Thyroid gland (tissue), 4 donors: Measurements from ENCODE around the gene WDR93. TPM values are rescaled to one million over a fixed set of nuclear protein-coding genes. Genes with fewer than 3 reads are reported as not detected.

ENCODE experiments used
- DNase-seq, 2 donors: peaks; one replicate each; pipeline ENCODE4 v3.0.0-alpha.2; 2019
- H3K27ac ChIP-seq, 3 donors: fragments of 200-600 bp; sonication (generic); 1 replicate in 2 of 3; 2 replicates in 1 of 3; pipeline ENCODE4 v1.5.1; 2016 to 2019; ENCODE audit warnings: mild to moderate bottlenecking in 1 of 3, moderate library complexity in 1 of 3
- H3K27me3 ChIP-seq: fragments of 200-600 bp; sonication (generic); one replicate; pipeline ENCODE4 v1.5.1; 2019
- H3K36me3 ChIP-seq, 2 donors: fragments of 200-600 bp; sonication (generic); one replicate each; pipeline ENCODE4 v1.5.1; 2016 to 2019
- H3K4me1 ChIP-seq, 2 donors: fragments of 200-600 bp; sonication (generic); one replicate each; pipeline ENCODE4 v1.5.1; 2017 to 2019
- H3K4me3 ChIP-seq, 3 donors: fragments of 200-600 bp; sonication (generic); replicated peaks in 1 of 3; 1 replicate in 2 of 3; 2 replicates in 1 of 3; pipeline ENCODE4 v1.5.1; 2016; ENCODE audit warnings: mild to moderate bottlenecking in 1 of 3
- H3K9me3 ChIP-seq: fragments of 200-600 bp; sonication (generic); one replicate; pipeline ENCODE4 v1.5.1; 2017
- POLR2A ChIP-seq, 2 donors: fragments of 450-650 bp; IDR thresholded peaks; one replicate each; pipeline ENCODE4 v1.6.1; 2017; ENCODE audit warnings: antibody characterized with exemption in 2 of 2, mild to moderate bottlenecking in 2 of 2, moderate library complexity in 1 of 2
- WGBS, 2 donors: methylation state at CpG; one replicate each; pipeline ENCODE4 v1.1.5; 2017; 5-methylcytosine and 5-hydroxymethylcytosine counted together
- intact Hi-C: fragments of 100-400 bp; cut with DNase I; formaldehyde crosslinking; loops from one replicate; pipeline ENCODE4 v1.15.1; 2023
- small RNA-seq: library from RNA; depleted of rRNA; stranded (forward); fragments of <200 nt; gene quantifications from one replicate; pipeline ENCODE3, GENCODE V24; 2016
- total RNA-seq, 4 donors: library from RNA; depleted of rRNA; stranded (reverse); fragments of >200 nt; gene quantifications; one replicate each; pipeline ENCODE4 v1.2.3, GENCODE V29; 2016
- TF ChIP-seq, protein P1 (sequence below), 6 experiments: fragments of 200-600 bp in 3 of 6; fragments of 450-650 bp in 3 of 6; sonication (generic) in 3 of 6; IDR thresholded peaks; one replicate each; pipeline ENCODE4 v1.5.1; 2016 to 2019; ENCODE audit warnings: antibody characterized with exemption in 6 of 6, mild to moderate bottlenecking in 2 of 6, inconsistent platforms in 1 of 6, moderate library complexity in 1 of 6

The WDR93 gene
- total RNA-seq, 4 donors from 2014 or later = 1.1 to 2.3 (median 2.3) TPM

GRCh38 chr15:89790206-89790605 lies 99.6 kb downstream of the WDR93 start:
- intact Hi-C loops = no loop called here
- TF ChIP-seq, protein P1, sequence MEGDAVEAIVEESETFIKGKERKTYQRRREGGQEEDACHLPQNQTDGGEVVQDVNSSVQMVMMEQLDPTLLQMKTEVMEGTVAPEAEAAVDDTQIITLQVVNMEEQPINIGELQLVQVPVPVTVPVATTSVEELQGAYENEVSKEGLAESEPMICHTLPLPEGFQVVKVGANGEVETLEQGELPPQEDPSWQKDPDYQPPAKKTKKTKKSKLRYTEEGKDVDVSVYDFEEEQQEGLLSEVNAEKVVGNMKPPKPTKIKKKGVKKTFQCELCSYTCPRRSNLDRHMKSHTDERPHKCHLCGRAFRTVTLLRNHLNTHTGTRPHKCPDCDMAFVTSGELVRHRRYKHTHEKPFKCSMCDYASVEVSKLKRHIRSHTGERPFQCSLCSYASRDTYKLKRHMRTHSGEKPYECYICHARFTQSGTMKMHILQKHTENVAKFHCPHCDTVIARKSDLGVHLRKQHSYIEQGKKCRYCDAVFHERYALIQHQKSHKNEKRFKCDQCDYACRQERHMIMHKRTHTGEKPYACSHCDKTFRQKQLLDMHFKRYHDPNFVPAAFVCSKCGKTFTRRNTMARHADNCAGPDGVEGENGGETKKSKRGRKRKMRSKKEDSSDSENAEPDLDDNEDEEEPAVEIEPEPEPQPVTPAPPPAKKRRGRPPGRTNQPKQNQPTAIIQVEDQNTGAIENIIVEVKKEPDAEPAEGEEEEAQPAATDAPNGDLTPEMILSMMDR (IDR thresholded peaks at IDR 0.05) = no peak
- no peak for TF ChIP-seq POLR2A (IDR thresholded peaks at IDR 0.05)
- no peak overlapping the region for H3K27ac ChIP-seq
- H3K9me3 ChIP-seq = no peaks in the 10 kb centered on the region
- H3K4me1 ChIP-seq = peaks cover 3 to 14% of the 10 kb centered on the region in 2 donors
- WGBS, 2 donors = 81 to 84% methylated on average over 10 of the region's 10 CpGs
- no peaks in the 10 kb centered on the region for H3K36me3 ChIP-seq
- DNase-seq = no peak
- no peaks in the 10 kb centered on the region for H3K27me3 ChIP-seq
- H3K4me3 ChIP-seq = no peak overlapping the region

GRCh38 chr15:89790661-89791060 lies 100.0 kb downstream of the WDR93 start:
- H3K27ac ChIP-seq = no peak overlapping the region
- peaks cover 6 to 14% of the 10 kb centered on the region in 2 donors for H3K4me1 ChIP-seq
- H3K27me3 ChIP-seq = no peaks in the 10 kb centered on the region
- TF ChIP-seq, protein P1 (IDR thresholded peaks at IDR 0.05) = no peak
- TF ChIP-seq POLR2A (IDR thresholded peaks at IDR 0.05) = no peak
- H3K36me3 ChIP-seq = no peaks in the 10 kb centered on the region
- no peaks in the 10 kb centered on the region for H3K9me3 ChIP-seq
- DNase-seq = no peak
- intact Hi-C loops = no loop called here
- H3K4me3 ChIP-seq = no peak overlapping the region
- WGBS, 2 donors = 90 to 91% methylated on average over 16 of the region's 16 CpGs

- no peak for DNase-seq
- Histone ChIP-seq H3K27me3 (no peaks in the 10 kb centered on the region), H3K9me3 (no peaks in the 10 kb centered on the region), H3K27ac (no peak overlapping the region), H3K36me3 (no peaks in the 10 kb centered on the region), H3K4me1 (peaks cover 6 to 15% of the 10 kb centered on the region in 2 donors), H3K4me3 (no peak overlapping the region)
- intact Hi-C loops = no loop called here
- TF ChIP-seq, protein P1 (IDR thresholded peaks at IDR 0.05) = no peak
- no peak for TF ChIP-seq POLR2A (IDR thresholded peaks at IDR 0.05)
- 95 to 96% methylated on average over 22 of the region's 22 CpGs for WGBS, 2 donors
Observed at GRCh38 chr15:89792106-89792805, 101.6 kb downstream of the WDR93 start.

Small RNA genes within 50 kb of the gene (small RNA-seq; reads per million reads assigned to genes)
- not detected for gene RNU6-132P

Other genes starting within 250 kb of the WDR93 start
- gene RHCG, start 194.2 kb upstream of the WDR93 start, total RNA-seq = not detected
- under 1 TPM in 2 of 4 donors, not detected in 2; under 0.01 to 0.21 TPM for gene TICRR, start 115.3 kb upstream of the WDR93 start, total RNA-seq
- gene KIF7, start 35.3 kb upstream of the WDR93 start, total RNA-seq = 10 to 100 TPM in 1 of 4 donors, 1 to 10 TPM in 3; 6.8 to 10.1 (median 8.3) TPM
- gene PLIN1, start 11.4 kb upstream of the WDR93 start, total RNA-seq = 1 to 10 TPM; 3.3 to 9.9 (median 6.0) TPM
- 10 to 100 TPM; 17.4 to 39.5 (median 20.6) TPM for gene PEX11A, start 57 bp upstream of the WDR93 start, total RNA-seq
- 1 to 10 TPM in 3 of 4 donors, not detected in 1; 1.9 to 2.6 (median 2.1) TPM for gene MESP1, start 60.4 kb downstream of the WDR93 start, total RNA-seq
- gene MESP2, start 85.5 kb downstream of the WDR93 start, total RNA-seq = under 1 TPM in 2 of 4 donors, not detected in 2; 0.34 to 0.67 TPM
- gene ANPEP, start 124.0 kb downstream of the WDR93 start, total RNA-seq = 10 to 100 TPM in 1 of 4 donors, 1 to 10 TPM in 3; 7.2 to 11.7 (median 9.4) TPM
- 10 to 100 TPM; 59.6 to 98.6 (median 67.6) TPM for gene AP3S2, start 203.2 kb downstream of the WDR93 start, total RNA-seq
- gene ARPIN, start 222.1 kb downstream of the WDR93 start, total RNA-seq = 10 to 100 TPM; 21.4 to 26.5 (median 24.1) TPM